A673 (cell line): ENCODE results near the gene C20orf202. TPM values are rescaled to one million over a fixed set of nuclear protein-coding genes. Genes with fewer than 3 reads are reported as not detected.
"Not testable (repeated sequence)": the region's sequence is repeated elsewhere in the genome, so short reads cannot be mapped to it uniquely, and the experiment has no call there.

Source experiments
- BruUV-seq: library from RNA; stranded (reverse); fragments of 400-500 nt; replicated peaks from 2 replicates; lab custom pipeline; 2021; lab: Mats Ljungman, UMichigan
- CTCF ChIA-PET: fragments of 300-600 bp; sonication (Branson Sonifier 250); formaldehyde crosslinking; loops from one replicate; lab custom pipeline; 2022; ENCODE audit warnings: antibody characterized with exemption; lab: Charles Lee
- POLR2A ChIA-PET: fragments of 300-600 bp; sonication (Branson Sonifier 250); formaldehyde crosslinking; loops from one replicate; lab custom pipeline; 2022; ENCODE audit warnings: antibody characterized with exemption; ENCODE audit not compliant: low non-redundant PET; lab: Charles Lee
- DNase-seq: peaks from one replicate; pipeline ENCODE4 v3.0.0-alpha.2; 2015; ENCODE audit warnings: low spot score
- H3K27ac ChIP-seq: fragments of 200-600 bp; sonication (generic); 2 replicates; pipeline ENCODE4 v1.5.1; 2016; ENCODE audit warnings: mixed run types, low read depth, mild to moderate bottlenecking, mixed read lengths, antibody characterized with exemption, low read length; ENCODE audit not compliant: poor library complexity, severe bottlenecking
- H3K27me3 ChIP-seq: fragments of 200-600 bp; sonication (generic); replicated peaks from 2 replicates; pipeline ENCODE4 v1.6.1; 2017; ENCODE audit warnings: mixed run types, low read depth, mild to moderate bottlenecking, mixed read lengths, antibody characterized with exemption, low read length; ENCODE audit not compliant: insufficient read depth, poor library complexity
- H3K36me3 ChIP-seq: fragments of 200-600 bp; sonication (generic); 2 replicates; pipeline ENCODE4 v1.6.1; 2016; ENCODE audit warnings: mixed run types, mild to moderate bottlenecking, mixed read lengths, antibody characterized with exemption, low read length; ENCODE audit not compliant: insufficient read depth, poor library complexity, severe bottlenecking
- H3K4me1 ChIP-seq: fragments of 200-600 bp; sonication (generic); 2 replicates; pipeline ENCODE4 v1.6.1; 2017; ENCODE audit warnings: mixed run types, mild to moderate bottlenecking, mixed read lengths, antibody characterized with exemption, low read length; ENCODE audit not compliant: insufficient read depth, poor library complexity, severe bottlenecking
- H3K4me3 ChIP-seq: fragments of 200-600 bp; sonication (generic); 2 replicates; pipeline ENCODE4 v1.5.1; 2016; ENCODE audit warnings: low read depth, mixed run types, mild to moderate bottlenecking, mixed read lengths, low read length; ENCODE audit not compliant: poor library complexity, severe bottlenecking
- H3K9me3 ChIP-seq: fragments of 200-600 bp; sonication (generic); 2 replicates; pipeline ENCODE4 v1.6.1; 2016; ENCODE audit warnings: mixed run types, low read depth, mild to moderate bottlenecking, mixed read lengths, antibody characterized with exemption, low read length; ENCODE audit not compliant: poor library complexity, severe bottlenecking
- CTCF ChIP-seq: fragments of 300-800, 200-600 bp; sonication (generic); conservative IDR thresholded peaks from 2 replicates; pipeline ENCODE4 v1.5.1; 2017; ENCODE audit warnings: low read depth, mild to moderate bottlenecking, antibody characterized with exemption, low read length, moderate library complexity, mixed read lengths
- EZH2 ChIP-seq: fragments of 200-600 bp; sonication (generic); IDR thresholded peaks from 2 replicates; pipeline ENCODE4 v1.6.1; 2017; ENCODE audit warnings: borderline replicate concordance, low read depth, mild to moderate bottlenecking, mixed read lengths, antibody characterized with exemption, low read length; ENCODE audit not compliant: poor library complexity, severe bottlenecking
- intact Hi-C: fragments of 100-400 bp; cut with micrococcal nuclease; formaldehyde crosslinking; loops from one replicate; pipeline ENCODE4 v1.10.0; 2022; ENCODE audit not compliant: unreplicated experiment
- total RNA-seq: library from RNA; stranded (reverse); gene quantifications from 2 replicates; pipeline ENCODE4 v1.2.3, GENCODE V29; 2021

C20orf202 gene
- total RNA-seq, 1 experiment from 2014 or later, result not detected

DNA sequence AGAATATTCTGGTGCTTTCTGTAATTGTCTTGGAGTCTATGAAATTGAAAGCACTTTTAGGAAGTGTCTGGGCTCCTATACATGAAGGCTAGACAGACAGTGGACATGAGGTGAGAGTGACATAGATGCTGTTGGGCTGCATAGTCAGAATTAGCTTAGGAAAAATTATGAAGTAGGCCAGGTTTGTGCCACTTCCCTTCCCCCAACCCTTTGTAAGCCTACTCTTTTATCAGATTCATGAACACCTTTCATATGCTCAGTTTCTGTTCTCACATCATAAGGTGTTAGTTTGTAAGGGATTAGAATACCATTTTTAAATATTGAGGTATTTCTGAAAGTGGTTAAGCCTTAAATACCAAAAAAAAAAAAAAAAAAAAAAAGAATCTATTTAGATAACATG is 44.4 kb downstream of the C20orf202 start:
- POLR2A ChIA-PET, result no interaction called here

DNA sequence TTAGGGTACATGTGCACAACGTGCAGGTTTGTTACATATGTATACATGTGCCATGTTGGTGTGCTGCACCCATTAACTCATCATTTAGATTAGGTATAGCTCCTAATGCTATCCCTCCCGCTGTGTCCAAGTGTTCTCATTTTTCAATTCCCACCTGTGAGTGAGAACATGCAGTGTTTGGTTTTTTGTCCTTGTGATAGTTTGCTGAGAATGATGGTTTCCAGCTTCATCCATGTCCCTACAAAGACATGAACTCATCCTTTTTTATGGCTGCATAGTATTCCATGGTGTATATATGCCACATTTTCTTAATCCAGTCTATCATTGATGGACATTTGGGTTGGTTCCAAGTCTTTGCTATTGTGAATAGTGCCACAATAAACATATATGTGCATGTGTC is 47.0 kb downstream of the C20orf202 start:
- H3K4me3 ChIP-seq, CTCF ChIA-PET, POLR2A ChIA-PET, H3K27ac ChIP-seq, DNase-seq, H3K36me3 ChIP-seq, H3K9me3 ChIP-seq, intact Hi-C loops, H3K4me1 ChIP-seq, BruUV-seq: not testable (repeated sequence)
- peaks cover 16% of the 10 kb centered on the region for H3K27me3 ChIP-seq

More for the DNA sequence above, 44.4 kb downstream of the C20orf202 start:
- TF ChIP-seq CTCF, result no peak
- no peak for TF ChIP-seq EZH2
- BruUV-seq, result no TSS peak
- H3K36me3 ChIP-seq, result no peaks in the 10 kb centered on the region
- no peaks in the 10 kb centered on the region for H3K9me3 ChIP-seq
- DNase-seq, result no peak
- no peaks in the 10 kb centered on the region for H3K4me1 ChIP-seq
- H3K4me3 ChIP-seq, result no peak overlapping the region
- CTCF ChIA-PET, result no interaction called here
- peaks cover 22% of the 10 kb centered on the region for H3K27me3 ChIP-seq
- no peak overlapping the region for H3K27ac ChIP-seq
- intact Hi-C loops, result no loop called here

- H3K27ac ChIP-seq, result no peak overlapping the region
- no peaks in the 10 kb centered on the region for H3K4me1 ChIP-seq
- H3K4me3 ChIP-seq, result no peak overlapping the region
- H3K9me3 ChIP-seq, result no peaks in the 10 kb centered on the region
- no peak for DNase-seq
- POLR2A ChIA-PET, result no interaction called here
- H3K36me3 ChIP-seq, result no peaks in the 10 kb centered on the region
- CTCF ChIA-PET, result no interaction called here
- TF ChIP-seq EZH2, result no peak
- TF ChIP-seq CTCF, result no peak
- H3K27me3 ChIP-seq, result peaks cover 13% of the 10 kb centered on the region
- intact Hi-C loops, result no loop called here
- BruUV-seq, result no TSS peak
These were observed 49.2 kb downstream of the C20orf202 start for GRCh38 chr20:1252416-1252815.

- BruUV-seq, result no TSS peak
- peaks cover 23% of the 10 kb centered on the region for H3K27me3 ChIP-seq
- POLR2A ChIA-PET, result no interaction called here
- no peak overlapping the region for H3K4me3 ChIP-seq
- CTCF ChIA-PET, result no interaction called here
- no peaks in the 10 kb centered on the region for H3K4me1 ChIP-seq
- no peak for TF ChIP-seq EZH2
- no peak for TF ChIP-seq CTCF
- H3K27ac ChIP-seq, result no peak overlapping the region
- H3K9me3 ChIP-seq, result no peaks in the 10 kb centered on the region
- H3K36me3 ChIP-seq, result no peaks in the 10 kb centered on the region
- intact Hi-C loops, result no loop called here
- no peak for DNase-seq
These were observed 51.0 kb downstream of the C20orf202 start for GRCh38 chr20:1254254-1254653.
